CD4-positive, CD25-positive, alpha-beta regulatory T cell (primary cell): ENCODE results near the gene CENPP. TPM values are rescaled to one million over a fixed set of nuclear protein-coding genes. Genes with fewer than 3 reads are reported as not detected.
A peak's percentile ranks its signal among the peaks of the same experiment; 100 is the strongest.

Source experiments
- ATAC-seq, 2 donors: fragments of 150-1000 bp; cut with Tn5 transposase; one replicate each; pipeline ENCODE4 v1.10.0; 2021; ENCODE audit warnings: low read depth in 2 of 2, moderate number of reproducible peaks in 2 of 2, moderate library complexity in 1 of 2
- DNase-seq, 3 donors: peaks; one replicate each; pipeline versions ENCODE4 v3.0.0 to v3.0.0-alpha.2; 2012 to 2022; ENCODE audit warnings: mixed read lengths in 1 of 3
- H3K27ac ChIP-seq: one replicate; pipeline ENCODE4 v1.7.0; 2013; ENCODE audit warnings: mild to moderate bottlenecking, low read length; ENCODE audit not compliant: insufficient read depth, poor library complexity, severe bottlenecking
- H3K27me3 ChIP-seq: one replicate; pipeline ENCODE4 v1.7.0; 2013; ENCODE audit warnings: low read length; ENCODE audit not compliant: control insufficient read depth, insufficient read depth
- H3K36me3 ChIP-seq: one replicate; pipeline ENCODE4 v1.7.0; 2013; ENCODE audit warnings: mild to moderate bottlenecking, low read length, moderate library complexity; ENCODE audit not compliant: control insufficient read depth, insufficient read depth
- H3K4me1 ChIP-seq: 2 replicates; pipeline ENCODE4 v1.7.0; 2013; ENCODE audit warnings: mild to moderate bottlenecking, low read length; ENCODE audit not compliant: insufficient read depth, control insufficient read depth, poor library complexity, severe bottlenecking
- H3K4me3 ChIP-seq: one replicate; pipeline ENCODE4 v1.7.0; 2013; ENCODE audit warnings: low read depth, mild to moderate bottlenecking, low read length, moderate library complexity
- H3K9me3 ChIP-seq, 2 experiments: 1 replicate in 1 of 2; 2 replicates in 1 of 2; pipeline ENCODE4 v1.7.0; 2013; ENCODE audit warnings: low read length in 2 of 2, mild to moderate bottlenecking in 1 of 2, moderate library complexity in 1 of 2; ENCODE audit not compliant: control insufficient read depth in 2 of 2
- H3K27ac Mint-ChIP-seq, 3 donors: one replicate each; pipeline ENCODE4 v1.8.0; 2020 to 2022; ENCODE audit warnings: mild to moderate bottlenecking in 3 of 3, mixed read lengths in 3 of 3, moderate library complexity in 2 of 3
- H3K27me3 Mint-ChIP-seq: one replicate; pipeline ENCODE4 v1.8.0; 2022; ENCODE audit warnings: mild to moderate bottlenecking, mixed read lengths
- H3K36me3 Mint-ChIP-seq: one replicate; pipeline ENCODE4 v1.8.0; 2020; ENCODE audit warnings: mixed read lengths
- H3K4me1 Mint-ChIP-seq, 4 donors: one replicate each; pipeline ENCODE4 v1.8.0; 2020 to 2022; ENCODE audit warnings: mixed read lengths in 4 of 4, mild to moderate bottlenecking in 1 of 4
- H3K4me3 Mint-ChIP-seq, 4 donors: one replicate each; pipeline ENCODE4 v1.8.0; 2020 to 2022; ENCODE audit warnings: mild to moderate bottlenecking in 4 of 4, mixed read lengths in 4 of 4, moderate library complexity in 3 of 4
- H3K9me3 Mint-ChIP-seq, 7 donors: one replicate each; pipeline ENCODE4 v1.8.0; 2020 to 2022; ENCODE audit warnings: mixed read lengths in 7 of 7, mild to moderate bottlenecking in 3 of 7, moderate library complexity in 2 of 7
- polyA plus RNA-seq, 4 donors: library from polyadenylated mRNA; unstranded; fragments of 300-500 nt; fragmentation: Illumina TruSeq; gene quantifications; one replicate each; pipeline ENCODE4 v1.2.3, GENCODE V29; 2021
- total RNA-seq: library from RNA; stranded (reverse); gene quantifications from one replicate; pipeline ENCODE4 v1.2.3, GENCODE V29; 2022

CENPP gene
- total and polyA plus RNA-seq, 5 donors from 2014 or later, result 2.7 to 6.1 (median 4.4) TPM

- peak overlapping the region; percentile 92 to 94 (median 92) for H3K27ac Mint-ChIP-seq
- Histone ChIP-seq H3K36me3 (peaks cover 54% of the 10 kb centered on the region), H3K27me3 (no peaks in the 10 kb centered on the region), H3K4me3 (peak overlapping the region; percentile 70), H3K4me1 (peaks cover 19% of the 10 kb centered on the region), H3K9me3 (no peaks in the 10 kb centered on the region), H3K27ac (peak overlapping the region; percentile 55)
- H3K36me3 Mint-ChIP-seq, result peaks cover 31% of the 10 kb centered on the region
- H3K9me3 Mint-ChIP-seq, result no peaks in the 10 kb centered on the region
- peaks cover 15 to 43% (median 25%) of the 10 kb centered on the region in 4 donors for H3K4me1 Mint-ChIP-seq
- H3K27me3 Mint-ChIP-seq, result peaks cover 5% of the 10 kb centered on the region
- ATAC-seq (no peak), DNase-seq (no peak)
- peak overlapping the region; percentile 62 to 81 (median 74) for H3K4me3 Mint-ChIP-seq
These were observed 27.7 kb upstream of the CENPP start for GRCh38 chr9:92298036-92298435.

DNA sequence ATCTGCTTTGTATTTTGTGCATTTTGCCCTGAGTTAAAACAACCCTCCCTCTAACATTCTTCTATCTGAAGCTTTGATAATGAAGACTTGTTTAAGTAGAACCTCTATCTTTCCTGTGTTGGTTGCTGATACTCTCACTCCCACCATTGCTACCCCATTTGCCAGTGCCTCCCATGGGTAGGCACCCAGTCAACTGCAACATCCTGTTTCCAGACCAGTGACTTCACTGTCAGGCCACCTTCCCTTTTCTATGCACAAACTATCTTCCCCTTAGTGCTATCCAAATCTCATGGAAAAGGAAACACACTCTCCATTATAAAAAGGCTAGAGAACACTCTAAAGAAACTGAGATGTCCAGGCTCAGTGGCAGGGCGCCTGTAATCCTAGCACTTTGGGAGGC, 26.6 kb upstream of the CENPP start:
- Mint-ChIP-seq H3K4me1 (peaks cover 6 to 33% (median 19%) of the 10 kb centered on the region in 4 donors), H3K36me3 (peaks cover 36% of the 10 kb centered on the region), H3K27me3 (no peaks in the 10 kb centered on the region), H3K27ac (peak overlapping the region in 2 of 3 donors; percentile 31), H3K4me3 (peak overlapping the region in 2 of 4 donors; percentile 28 to 66), H3K9me3 (no peaks in the 10 kb centered on the region)
- DNase-seq (no peak), ATAC-seq (no peak)
- Histone ChIP-seq H3K4me3 (no peak overlapping the region), H3K9me3 (no peaks in the 10 kb centered on the region), H3K27ac (no peak overlapping the region), H3K36me3 (peaks cover 64% of the 10 kb centered on the region), H3K27me3 (no peaks in the 10 kb centered on the region), H3K4me1 (peaks cover 11% of the 10 kb centered on the region)

DNA sequence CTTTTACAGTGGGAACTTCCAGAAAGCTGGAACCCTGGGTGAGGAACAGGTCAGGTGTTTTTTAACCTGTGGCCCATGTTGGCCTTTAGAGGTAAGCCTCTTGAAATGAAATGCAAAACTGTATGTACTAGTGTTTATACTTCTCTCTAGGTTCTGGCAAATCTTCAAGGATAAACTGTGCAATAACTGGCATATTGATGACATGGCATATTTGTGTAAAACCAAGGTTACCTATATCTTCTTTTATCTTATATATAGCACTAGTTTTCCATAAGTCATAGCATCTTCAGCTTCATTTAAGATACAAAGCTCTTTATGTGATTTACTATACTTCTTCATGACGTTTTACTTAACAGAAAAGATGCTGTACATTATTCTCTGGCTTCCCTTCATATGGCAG, 24.8 kb upstream of the CENPP start:
- ATAC-seq (no peak), DNase-seq (no peak)
- Mint-ChIP-seq H3K36me3 (peaks cover 47% of the 10 kb centered on the region), H3K4me1 (peaks cover 6 to 15% (median 13%) of the 10 kb centered on the region in 4 donors), H3K4me3 (no peak overlapping the region), H3K27ac (no peak overlapping the region), H3K27me3 (no peaks in the 10 kb centered on the region), H3K9me3 (no peaks in the 10 kb centered on the region)
- Histone ChIP-seq H3K27ac (no peak overlapping the region), H3K27me3 (no peaks in the 10 kb centered on the region), H3K4me3 (no peak overlapping the region), H3K36me3 (peaks cover 82% of the 10 kb centered on the region), H3K4me1 (peaks cover under 1% of the 10 kb centered on the region), H3K9me3 (no peaks in the 10 kb centered on the region)

GRCh38 chr9:92308893-92309292, 16.9 kb upstream of the CENPP start:
- H3K9me3 Mint-ChIP-seq, result no peaks in the 10 kb centered on the region
- Histone ChIP-seq H3K9me3 (no peaks in the 10 kb centered on the region), H3K36me3 (peaks cover 75% of the 10 kb centered on the region), H3K4me1 (no peaks in the 10 kb centered on the region), H3K27me3 (no peaks in the 10 kb centered on the region), H3K27ac (no peak overlapping the region), H3K4me3 (no peak overlapping the region)
- no peak for DNase-seq
- peak overlapping the region in 1 of 3 donors; percentile 76 for H3K27ac Mint-ChIP-seq
- H3K4me1 Mint-ChIP-seq, result peaks cover 21 to 38% (median 24%) of the 10 kb centered on the region in 4 donors
- H3K4me3 Mint-ChIP-seq, result no peak overlapping the region
- H3K36me3 Mint-ChIP-seq, result peaks cover 64% of the 10 kb centered on the region
- H3K27me3 Mint-ChIP-seq, result no peaks in the 10 kb centered on the region
- no peak for ATAC-seq

GRCh38 chr9:92310562-92310961, 15.2 kb upstream of the CENPP start:
- no peak for ATAC-seq
- Mint-ChIP-seq H3K27me3 (no peaks in the 10 kb centered on the region), H3K9me3 (no peaks in the 10 kb centered on the region), H3K4me1 (peaks cover 21 to 45% (median 29%) of the 10 kb centered on the region in 4 donors), H3K4me3 (no peak overlapping the region), H3K36me3 (peaks cover 66% of the 10 kb centered on the region), H3K27ac (peak overlapping the region in 2 of 3 donors; percentile 20 to 48)
- Histone ChIP-seq H3K27ac (no peak overlapping the region), H3K4me3 (no peak overlapping the region), H3K36me3 (peaks cover 69% of the 10 kb centered on the region), H3K4me1 (no peaks in the 10 kb centered on the region), H3K9me3 (no peaks in the 10 kb centered on the region), H3K27me3 (no peaks in the 10 kb centered on the region)
- no peak for DNase-seq

DNA sequence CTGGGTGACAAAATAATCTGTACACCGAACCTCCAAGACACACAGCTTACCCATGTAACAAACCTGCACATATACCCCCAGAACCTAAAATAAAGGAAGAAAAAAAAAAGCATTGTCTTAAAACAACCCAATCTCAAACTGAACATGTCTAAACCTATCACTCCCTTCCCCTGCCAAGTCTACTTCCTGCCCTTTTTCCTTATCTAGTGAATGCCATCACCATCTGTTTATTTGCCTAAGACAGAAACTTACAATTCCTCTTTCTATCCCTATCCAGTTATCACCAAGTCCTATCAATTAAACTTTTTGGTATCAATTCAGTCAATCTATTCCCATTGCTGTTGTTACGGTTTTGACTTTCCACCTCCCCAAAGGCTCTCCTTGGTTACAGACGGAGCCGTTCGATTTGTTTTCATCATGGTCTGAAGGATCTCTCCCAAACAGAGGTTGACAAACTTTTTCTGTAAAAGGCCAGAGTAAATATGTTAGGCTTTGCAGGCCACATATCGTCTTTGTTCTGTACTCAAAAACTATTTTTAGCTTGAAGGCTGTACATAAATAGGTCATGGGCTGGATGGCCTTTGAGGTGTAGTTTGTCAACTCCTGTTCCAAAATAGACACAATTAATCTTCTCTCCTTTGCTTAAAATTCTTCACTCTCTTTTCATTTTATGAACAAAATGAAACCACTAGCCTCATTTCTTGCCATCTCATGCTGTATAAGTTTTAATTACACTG, 12.7 kb upstream of the CENPP start:
- H3K4me3 Mint-ChIP-seq, result peak overlapping the region in 2 of 4 donors; percentile 10 to 36
- no peak for DNase-seq
- peaks cover 65% of the 10 kb centered on the region for H3K36me3 Mint-ChIP-seq
- H3K9me3 Mint-ChIP-seq, result no peaks in the 10 kb centered on the region
- Histone ChIP-seq H3K9me3 (no peaks in the 10 kb centered on the region), H3K4me1 (no peaks in the 10 kb centered on the region), H3K4me3 (no peak overlapping the region), H3K36me3 (peaks cover 67% of the 10 kb centered on the region), H3K27me3 (no peaks in the 10 kb centered on the region), H3K27ac (no peak overlapping the region)
- no peak for ATAC-seq
- peaks cover 21 to 42% (median 29%) of the 10 kb centered on the region in 4 donors for H3K4me1 Mint-ChIP-seq
- H3K27me3 Mint-ChIP-seq, result no peaks in the 10 kb centered on the region
- peak overlapping the region in 2 of 3 donors; percentile 20 to 24 for H3K27ac Mint-ChIP-seq

- peaks cover 17 to 38% (median 28%) of the 10 kb centered on the region in 4 donors for H3K4me1 Mint-ChIP-seq
- peaks cover 65% of the 10 kb centered on the region for H3K36me3 Mint-ChIP-seq
- Histone ChIP-seq H3K4me1 (no peaks in the 10 kb centered on the region), H3K27ac (no peak overlapping the region), H3K9me3 (no peaks in the 10 kb centered on the region), H3K4me3 (no peak overlapping the region), H3K27me3 (no peaks in the 10 kb centered on the region), H3K36me3 (peaks cover 67% of the 10 kb centered on the region)
- DNase-seq (no peak), ATAC-seq (no peak)
- H3K9me3 Mint-ChIP-seq, result no peaks in the 10 kb centered on the region
- peak overlapping the region in 2 of 3 donors; percentile 24 to 85 for H3K27ac Mint-ChIP-seq
- no peaks in the 10 kb centered on the region for H3K27me3 Mint-ChIP-seq
- peak overlapping the region in 2 of 4 donors; percentile 36 to 44 for H3K4me3 Mint-ChIP-seq
These were observed 12.1 kb upstream of the CENPP start for GRCh38 chr9:92313624-92314012.

GRCh38 chr9:92315456-92315855, 10.3 kb upstream of the CENPP start:
- Histone ChIP-seq H3K9me3 (no peaks in the 10 kb centered on the region), H3K4me1 (no peaks in the 10 kb centered on the region), H3K4me3 (no peak overlapping the region), H3K27me3 (no peaks in the 10 kb centered on the region), H3K36me3 (peaks cover 67% of the 10 kb centered on the region), H3K27ac (no peak overlapping the region)
- H3K27me3 Mint-ChIP-seq, result no peaks in the 10 kb centered on the region
- H3K27ac Mint-ChIP-seq, result no peak overlapping the region
- no peak for ATAC-seq
- no peaks in the 10 kb centered on the region for H3K9me3 Mint-ChIP-seq
- DNase-seq, result no peak
- peaks cover 66% of the 10 kb centered on the region for H3K36me3 Mint-ChIP-seq
- H3K4me1 Mint-ChIP-seq, result peaks cover 12 to 34% (median 28%) of the 10 kb centered on the region in 4 donors
- H3K4me3 Mint-ChIP-seq, result no peak overlapping the region
